HG02885 (cell line): ENCODE data around the gene AKT3.

Experiments
- ATAC-seq: cut with Tn5 transposase; IDR thresholded peaks from one replicate; pipeline ENCODE4 v1.9.1; 2021; ENCODE audit warnings: mild to moderate bottlenecking; ENCODE audit not compliant: unreplicated experiment, poor library complexity

AKT3 gene

GRCh38 chr1:243496806-243497205, 353.2 kb downstream of the AKT3 start:
- ATAC-seq = no peak

- ATAC-seq = no peak
Observed at GRCh38 chr1:243496187-243496646, 353.8 kb downstream of the AKT3 start.

GRCh38 chr1:243495442-243496186, 354.4 kb downstream of the AKT3 start:
- no peak for ATAC-seq

GRCh38 chr1:243494741-243495431, 355.2 kb downstream of the AKT3 start:
- no peak for ATAC-seq

GRCh38 chr1:243493156-243494129, 356.6 kb downstream of the AKT3 start:
- ATAC-seq = no peak

GRCh38 chr1:243490748-243491686, 359.0 kb downstream of the AKT3 start:
- no peak for ATAC-seq

GRCh38 chr1:243489681-243490546, 360.1 kb downstream of the AKT3 start:
- no peak for ATAC-seq

- ATAC-seq = no peak
Observed at GRCh38 chr1:243489158-243489527, 360.9 kb downstream of the AKT3 start.

- ATAC-seq = no peak
Observed at GRCh38 chr1:243488459-243489157, 361.4 kb downstream of the AKT3 start.

GRCh38 chr1:243487649-243488227, 362.3 kb downstream of the AKT3 start:
- no peak for ATAC-seq

GRCh38 chr1:243487036-243487648, 362.9 kb downstream of the AKT3 start:
- no peak for ATAC-seq

GRCh38 chr1:243483952-243484351, 366.1 kb downstream of the AKT3 start:
- ATAC-seq = no peak

GRCh38 chr1:243483071-243483771, 366.8 kb downstream of the AKT3 start:
- peak; percentile 42 for ATAC-seq

- ATAC-seq = peak; percentile 33
Observed at GRCh38 chr1:243482141-243483022, 367.7 kb downstream of the AKT3 start.

- ATAC-seq = no peak
Observed at GRCh38 chr1:243481101-243481500, 368.9 kb downstream of the AKT3 start.
